Transverse colon (tissue), 4 donors: ENCODE measurements around the gene ANKFN1. TPM values are rescaled to one million over a fixed set of nuclear protein-coding genes. Genes with fewer than 3 reads are reported as not detected.

ENCODE experiments used
- DNase-seq: peaks from one replicate; pipeline ENCODE4 v3.0.0-alpha.2; 2019
- H3K27ac ChIP-seq, 4 donors: fragments of 200-600 bp; sonication (generic); 2 replicates each; pipeline ENCODE4 v1.5.1; 2016 to 2018; ENCODE audit warnings: inconsistent platforms in 4 of 4
- H3K27me3 ChIP-seq: fragments of 200-600 bp; sonication (generic); 2 replicates; pipeline ENCODE4 v1.5.1; 2017; ENCODE audit warnings: inconsistent platforms
- H3K36me3 ChIP-seq, 4 donors: fragments of 200-600 bp; sonication (generic); 2 replicates each; pipeline ENCODE4 v1.5.1; 2017 to 2019; ENCODE audit warnings: inconsistent platforms in 4 of 4
- H3K4me1 ChIP-seq, 4 donors: fragments of 200-600 bp; sonication (generic); 2 replicates each; pipeline ENCODE4 v1.5.1; 2017 to 2020; ENCODE audit warnings: inconsistent platforms in 4 of 4
- H3K4me3 ChIP-seq, 4 donors: fragments of 200-600 bp; sonication (generic); 1 replicate in 1 of 4; 2 replicates in 3 of 4; pipeline versions ENCODE4 v1.5.1 to v1.6.1; 2017 to 2019; ENCODE audit warnings: inconsistent platforms in 4 of 4
- H3K9me3 ChIP-seq, 2 donors: fragments of 200-600 bp; sonication (generic); 2 replicates each; pipeline ENCODE4 v1.5.1; 2017 to 2019; ENCODE audit warnings: inconsistent platforms in 2 of 2
- EP300 ChIP-seq: sonication (generic); formaldehyde crosslinking; IDR thresholded peaks from one replicate; pipeline ENCODE4 v1.6.1; 2017; ENCODE audit warnings: antibody characterized with exemption, low read depth
- POLR2A ChIP-seq: fragments of 450-650 bp; IDR thresholded peaks from one replicate; pipeline ENCODE4 v1.6.1; 2016; ENCODE audit warnings: antibody characterized with exemption, mild to moderate bottlenecking, moderate library complexity
- POLR2AphosphoS5 ChIP-seq, 3 donors: sonication (generic); formaldehyde crosslinking; IDR thresholded peaks; one replicate each; pipeline ENCODE4 v1.6.1; 2016; ENCODE audit warnings: antibody characterized with exemption in 3 of 3
- WGBS, 2 donors: methylation state at CpG; one replicate each; pipeline ENCODE4 v1.1.5; 2018; ENCODE audit warnings: low coverage in 1 of 2; 5-methylcytosine and 5-hydroxymethylcytosine counted together
- in situ Hi-C, 4 donors: fragments of 200-750 bp; cut with MboI; loops; one replicate each; pipeline versions ENCODE4 v1.15.0 to v1.15.1; 2017; ENCODE audit warnings: low sequenced_read_pairs in 3 of 4, low pct_ligation_motif_present in 1 of 4, low pct_unique_long_range_greater_than_20kb in 1 of 4
- intact Hi-C: fragments of 100-400 bp; cut with DNase I; formaldehyde crosslinking; loops from one replicate; pipeline ENCODE4 v1.15.1; 2023; ENCODE audit warnings: low total_unique reads
- total RNA-seq, 4 donors: library from RNA; depleted of rRNA; stranded (reverse); fragments of >200 nt; gene quantifications; one replicate each; pipeline ENCODE4 v1.1.0, GENCODE V29; 2016
- TF ChIP-seq, protein P1 (sequence below), 5 experiments: fragments of 200-600 bp in 3 of 5; fragments of 450-650 bp in 2 of 5; sonication (generic) in 3 of 5; IDR thresholded peaks; 1 replicate in 2 of 5; 2 replicates in 3 of 5; pipeline ENCODE4 v1.5.1; 2016 to 2017; ENCODE audit warnings: antibody characterized with exemption in 5 of 5, inconsistent platforms in 3 of 5, mild to moderate bottlenecking in 2 of 5, moderate library complexity in 1 of 5

The ANKFN1 gene
- total RNA-seq, 4 donors from 2014 or later, result 1.2 TPM; not detected in 3

DNA sequence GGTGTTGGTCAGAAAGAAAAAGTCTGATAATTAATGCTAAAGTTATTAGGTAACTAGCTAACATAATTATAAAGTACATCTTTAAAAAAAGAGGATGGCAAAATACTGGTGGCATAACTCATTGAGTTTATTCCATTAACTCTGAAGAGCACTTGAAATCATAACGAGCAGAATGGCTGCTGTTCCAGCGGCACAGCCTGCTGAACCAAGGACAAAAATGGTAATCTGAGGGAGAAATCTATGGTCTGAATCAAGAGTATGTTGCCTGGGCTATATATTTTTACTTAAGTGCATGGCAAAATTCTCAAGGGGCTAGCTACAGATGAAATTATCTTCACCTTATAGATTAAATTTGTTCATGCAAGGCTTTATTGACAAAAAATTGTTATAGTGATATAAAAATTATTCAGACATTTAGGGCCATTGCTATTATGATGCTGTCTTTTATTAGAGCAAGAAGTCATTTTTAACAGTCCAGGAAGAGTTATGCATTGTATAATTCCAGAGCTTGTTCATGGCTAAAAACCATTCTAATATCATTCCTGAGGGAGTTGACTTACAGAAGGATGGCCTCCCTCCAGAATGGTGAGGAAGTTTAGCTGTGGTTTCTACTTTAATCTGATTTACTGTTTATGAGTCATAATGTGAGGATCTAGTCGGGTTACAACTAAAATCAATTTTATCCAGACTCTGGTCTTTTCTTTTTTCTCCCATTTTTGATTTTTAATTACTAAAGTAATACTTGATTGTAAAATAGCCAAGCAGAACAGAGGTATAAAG lies 41.4 kb upstream of the ANKFN1 start:
- TF ChIP-seq, protein P1, sequence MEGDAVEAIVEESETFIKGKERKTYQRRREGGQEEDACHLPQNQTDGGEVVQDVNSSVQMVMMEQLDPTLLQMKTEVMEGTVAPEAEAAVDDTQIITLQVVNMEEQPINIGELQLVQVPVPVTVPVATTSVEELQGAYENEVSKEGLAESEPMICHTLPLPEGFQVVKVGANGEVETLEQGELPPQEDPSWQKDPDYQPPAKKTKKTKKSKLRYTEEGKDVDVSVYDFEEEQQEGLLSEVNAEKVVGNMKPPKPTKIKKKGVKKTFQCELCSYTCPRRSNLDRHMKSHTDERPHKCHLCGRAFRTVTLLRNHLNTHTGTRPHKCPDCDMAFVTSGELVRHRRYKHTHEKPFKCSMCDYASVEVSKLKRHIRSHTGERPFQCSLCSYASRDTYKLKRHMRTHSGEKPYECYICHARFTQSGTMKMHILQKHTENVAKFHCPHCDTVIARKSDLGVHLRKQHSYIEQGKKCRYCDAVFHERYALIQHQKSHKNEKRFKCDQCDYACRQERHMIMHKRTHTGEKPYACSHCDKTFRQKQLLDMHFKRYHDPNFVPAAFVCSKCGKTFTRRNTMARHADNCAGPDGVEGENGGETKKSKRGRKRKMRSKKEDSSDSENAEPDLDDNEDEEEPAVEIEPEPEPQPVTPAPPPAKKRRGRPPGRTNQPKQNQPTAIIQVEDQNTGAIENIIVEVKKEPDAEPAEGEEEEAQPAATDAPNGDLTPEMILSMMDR (IDR thresholded peaks at IDR 0.05), result no peak
- TF ChIP-seq POLR2AphosphoS5 (IDR thresholded peaks at IDR 0.05) (no peak), POLR2A (no peak), EP300 (no peak)
- DNase-seq, result no peak
- in situ Hi-C loops (loop anchor here in 1 of 4 donors (25.0 kb wide), 1 partner anchor 250 kb away; no protein-coding TSS in a partner anchor), intact Hi-C loops (no loop called here)
- Histone ChIP-seq H3K27me3 (no peaks in the 10 kb centered on the region), H3K9me3 (no peaks in the 10 kb centered on the region), H3K4me3 (no peak overlapping the region), H3K36me3 (no peaks in the 10 kb centered on the region), H3K27ac (no peak overlapping the region), H3K4me1 (peaks cover 7 to 37% (median 14%) of the 10 kb centered on the region in 4 donors)
- 30 to 40% methylated on average over 2 to 3 of the region's 3 CpGs for WGBS, 2 donors

GRCh38 chr17:56113486-56113885 lies 39.8 kb upstream of the ANKFN1 start:
- no peak overlapping the region for H3K27ac ChIP-seq
- in situ Hi-C loops, result loop anchor here in 1 of 4 donors (25.0 kb wide), 1 partner anchor 251 kb away; no protein-coding TSS in a partner anchor
- 30 to 38% methylated on average over 2 of the region's 2 CpGs for whole genome bisulfite sequencing, 2 donors
- intact Hi-C loops, result no loop called here
- no peaks in the 10 kb centered on the region for H3K27me3 ChIP-seq
- no peaks in the 10 kb centered on the region for H3K9me3 ChIP-seq
- no peak for TF ChIP-seq EP300
- TF ChIP-seq POLR2A, result no peak
- no peak for TF ChIP-seq POLR2AphosphoS5 (IDR thresholded peaks at IDR 0.05)
- TF ChIP-seq, protein P1 (IDR thresholded peaks at IDR 0.05), result no peak
- DNase-seq, result no peak
- H3K36me3 ChIP-seq, result no peaks in the 10 kb centered on the region
- H3K4me3 ChIP-seq, result no peak overlapping the region
- H3K4me1 ChIP-seq, result peaks cover 7 to 29% (median 14%) of the 10 kb centered on the region in 4 donors

DNA sequence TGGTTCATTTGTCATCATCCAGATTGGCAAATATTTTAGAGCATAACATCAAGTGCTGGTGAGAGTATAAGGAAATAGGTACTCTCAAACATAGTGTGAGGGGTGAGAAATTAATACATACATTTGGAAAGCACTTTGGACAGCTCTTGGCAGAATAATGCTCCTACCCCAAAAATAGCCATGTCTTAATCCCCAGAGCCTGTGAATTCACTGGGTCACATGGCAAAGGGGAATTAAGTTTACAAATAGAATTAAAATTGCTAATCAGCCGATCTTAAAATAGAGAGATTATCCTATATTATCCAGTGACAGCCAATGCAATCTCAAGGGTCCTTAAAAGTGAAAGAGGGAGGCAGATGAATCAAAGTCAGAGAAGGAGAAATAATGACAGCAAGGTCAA lies 38.8 kb upstream of the ANKFN1 start:
- Histone ChIP-seq H3K4me1 (peaks cover 4 to 21% (median 11%) of the 10 kb centered on the region in 4 donors), H3K27me3 (no peaks in the 10 kb centered on the region), H3K36me3 (no peaks in the 10 kb centered on the region), H3K4me3 (no peak overlapping the region), H3K9me3 (no peaks in the 10 kb centered on the region), H3K27ac (no peak overlapping the region)
- no peak for DNase-seq
- no peak for TF ChIP-seq EP300
- TF ChIP-seq, protein P1 (IDR thresholded peaks at IDR 0.05), result no peak
- no peak for TF ChIP-seq POLR2AphosphoS5 (IDR thresholded peaks at IDR 0.05)
- no peak for TF ChIP-seq POLR2A
- in situ Hi-C loops, result loop anchor here in 1 of 4 donors (25.0 kb wide), 1 partner anchor 252 kb away; no protein-coding TSS in a partner anchor
- WGBS, 2 donors, result 53 to 90% methylated on average over 1 of the region's 1 CpG
- intact Hi-C loops, result no loop called here

DNA sequence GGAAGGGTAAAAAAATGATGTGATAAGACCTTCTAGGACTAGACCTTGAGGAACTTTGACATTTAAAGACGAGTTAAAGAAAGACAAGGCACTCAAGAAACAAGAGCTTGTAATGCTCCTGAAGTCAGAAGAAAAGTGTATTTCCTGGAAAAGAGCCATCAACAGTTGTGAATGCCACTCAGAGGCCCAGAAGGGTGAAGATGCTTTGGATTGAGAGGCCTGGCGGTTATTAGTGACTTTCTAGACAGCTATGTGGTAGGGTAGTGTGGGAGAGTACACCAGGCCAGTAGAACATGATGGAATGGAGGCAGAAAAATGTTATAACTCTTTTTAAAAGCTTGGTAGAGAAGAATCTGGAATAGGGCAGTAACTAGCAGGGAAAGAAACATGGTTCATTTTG lies 34.1 kb upstream of the ANKFN1 start:
- Histone ChIP-seq H3K4me1 (no peaks in the 10 kb centered on the region), H3K27ac (no peak overlapping the region), H3K36me3 (no peaks in the 10 kb centered on the region), H3K4me3 (no peak overlapping the region), H3K9me3 (no peaks in the 10 kb centered on the region), H3K27me3 (no peaks in the 10 kb centered on the region)
- no peak for DNase-seq
- in situ Hi-C loops, result loop anchor here in 1 of 4 donors (25.0 kb wide), 1 partner anchor 257 kb away; no protein-coding TSS in a partner anchor
- 68 to 69% methylated on average over 2 of the region's 2 CpGs for WGBS, 2 donors
- TF ChIP-seq EP300, result no peak
- TF ChIP-seq, protein P1 (IDR thresholded peaks at IDR 0.05), result no peak
- TF ChIP-seq POLR2AphosphoS5 (IDR thresholded peaks at IDR 0.05), result no peak
- TF ChIP-seq POLR2A, result no peak
- intact Hi-C loops, result no loop called here
